ENCODE results near the gene PPP1R13L. TPM values are rescaled to one million over a fixed set of nuclear protein-coding genes. Genes with fewer than 3 reads are reported as not detected.

Gene PPP1R13L
- total RNA-seq = 10 to 100 TPM; 13.7 to 20.0 (median 15.6) TPM

GRCh38 chr19:45404557-45405434 lies at the start of gene PPP1R13L:
PPP1R13L (minus strand) TSS chr19:45405069; CDS start chr19:45398318, 6,751 bp downstream.
- TF ChIP-seq CTCF (IDR thresholded peaks at IDR 0.05) = no peak
- ATAC-seq (ENCODE audit: low FRiP score) (peak; percentile 63), DNase-seq (ENCODE audit: low spot score) (peak; percentile 52)

GRCh38 chr19:45451850-45452387 lies 47.0 kb upstream of the PPP1R13L start:
- TF ChIP-seq CTCF (IDR thresholded peaks at IDR 0.05) = no peak
- ATAC-seq (ENCODE audit: low FRiP score) (no peak), DNase-seq (ENCODE audit: low spot score) (no peak)

- DNase-seq (ENCODE audit: low spot score) (no peak), ATAC-seq (ENCODE audit: low FRiP score) (no peak)
- TF ChIP-seq CTCF (IDR thresholded peaks at IDR 0.05) = no peak
These were observed 46.4 kb upstream of the PPP1R13L start for GRCh38 chr19:45451131-45451849.

GRCh38 chr19:45450012-45450333 lies 45.1 kb upstream of the PPP1R13L start:
- TF ChIP-seq CTCF (IDR thresholded peaks at IDR 0.05) = no peak
- no peak for DNase-seq (ENCODE audit: low spot score)
- no peak for ATAC-seq (ENCODE audit: low FRiP score)

- ATAC-seq (ENCODE audit: low FRiP score) (no peak), DNase-seq (ENCODE audit: low spot score) (no peak)
- no peak for TF ChIP-seq CTCF (IDR thresholded peaks at IDR 0.05)
These were observed 44.0 kb upstream of the PPP1R13L start for GRCh38 chr19:45448887-45449299.

GRCh38 chr19:45448425-45448756 lies 43.5 kb upstream of the PPP1R13L start:
- DNase-seq (ENCODE audit: low spot score) = no peak
- no peak for TF ChIP-seq CTCF (IDR thresholded peaks at IDR 0.05)
- ATAC-seq (ENCODE audit: low FRiP score) = no peak

All from omental fat pad (tissue), 4 donors.